ENCODE results near the gene DLG2. TPM values are rescaled to one million over a fixed set of nuclear protein-coding genes. Genes with fewer than 3 reads are reported as not detected.

DLG2 gene
- total RNA-seq, 1 experiment from 2014 or later, result 17.5 TPM

- no peak for TF ChIP-seq AFF4 (CRISPR knock-in tag; IDR thresholded peaks at IDR 0.05; ENCODE audit: borderline replicate concordance)
- TF ChIP-seq FOXJ3 (CRISPR knock-in tag; IDR thresholded peaks at IDR 0.05; ENCODE audit: borderline replicate concordance), result no peak
Observed at GRCh38 chr11:84825106-84825660, 802.0 kb downstream of the DLG2 start (continued).

- Mint-ChIP-seq H3K4me1 (no peaks in the 10 kb centered on the region; the same call in 1 of the 2 replicates), H3K27ac (no peak overlapping the region), H3K36me3 (no peaks in the 10 kb centered on the region), H3K27me3 (ENCODE audit: low read depth) (no peaks in the 10 kb centered on the region), H3K9me3 (no peaks in the 10 kb centered on the region), H3K4me3 (no peak overlapping the region)
- ATAC-seq, result no peak
- ChIA-PET POLR2A (no interaction called here), CTCF (interaction anchor here (1.6 kb wide), 1 partner anchor 75 kb away, joined by 6 read pairs; no protein-coding TSS in a partner anchor)
- no peak for DNase-seq (ENCODE audit: low spot score)
- TF ChIP-seq ZNF263 (CRISPR knock-in tag; IDR thresholded peaks at IDR 0.05; ENCODE audit: low read depth) (no peak), HMGXB4 (CRISPR knock-in tag; IDR thresholded peaks at IDR 0.05) (no peak), NFYB (CRISPR knock-in tag; conservative IDR thresholded peaks at IDR 0.05; ENCODE audit: low read depth) (no peak), ZNF423 (CRISPR knock-in tag; IDR thresholded peaks at IDR 0.05) (no peak), E2F4 (CRISPR knock-in tag; IDR thresholded peaks at IDR 0.05; ENCODE audit: borderline replicate concordance, low read depth) (no peak), SMAD4 (CRISPR knock-in tag; IDR thresholded peaks at IDR 0.05) (no peak), ZNF121 (CRISPR knock-in tag; IDR thresholded peaks at IDR 0.05) (no peak), JAZF1 (CRISPR knock-in tag; IDR thresholded peaks at IDR 0.05) (no peak), ESRRA (CRISPR knock-in tag; IDR thresholded peaks at IDR 0.05; ENCODE audit: borderline replicate concordance) (no peak), ZNF219 (CRISPR knock-in tag; IDR thresholded peaks at IDR 0.05; ENCODE audit: borderline replicate concordance) (no peak), ZBTB21 (CRISPR knock-in tag; IDR thresholded peaks at IDR 0.05; ENCODE audit: borderline replicate concordance) (no peak), ZNF138 (CRISPR knock-in tag; conservative IDR thresholded peaks at IDR 0.05) (no peak), SOX15 (CRISPR knock-in tag; IDR thresholded peaks at IDR 0.05) (no peak), ZMAT4 (CRISPR knock-in tag; IDR thresholded peaks at IDR 0.05) (no peak), FOXJ3 (CRISPR knock-in tag; IDR thresholded peaks at IDR 0.05; ENCODE audit: borderline replicate concordance) (no peak)
Observed at GRCh38 chr11:84824624-84825023, 802.5 kb downstream of the DLG2 start.

- DNase-seq (ENCODE audit: low spot score) (no peak), ATAC-seq (no peak; the same call in 1 of the 2 replicates)
- CTCF ChIA-PET, result no interaction called here
- H3K9me3 Mint-ChIP-seq, result no peaks in the 10 kb centered on the region
- no peak overlapping the region for H3K27ac Mint-ChIP-seq
- H3K36me3 Mint-ChIP-seq, result no peaks in the 10 kb centered on the region
- H3K4me3 Mint-ChIP-seq, result no peak overlapping the region
- H3K4me1 Mint-ChIP-seq, result peaks cover 7% of the 10 kb centered on the region
- POLR2A ChIA-PET, result no interaction called here
- no peaks in the 10 kb centered on the region for H3K27me3 Mint-ChIP-seq (ENCODE audit: low read depth)
- TF ChIP-seq GABPB1 (CRISPR knock-in tag; IDR thresholded peaks at IDR 0.05) (no peak), RORB (CRISPR knock-in tag; IDR thresholded peaks at IDR 0.05) (no peak), NFYB (CRISPR knock-in tag; conservative IDR thresholded peaks at IDR 0.05; ENCODE audit: low read depth) (no peak), ELF4 (CRISPR knock-in tag; IDR thresholded peaks at IDR 0.05; ENCODE audit: low read depth) (no peak), OVOL2 (CRISPR knock-in tag; IDR thresholded peaks at IDR 0.05; ENCODE audit: borderline replicate concordance) (no peak), CREM (CRISPR knock-in tag; IDR thresholded peaks at IDR 0.05) (no peak), CTCF (IDR thresholded peaks at IDR 0.05) (no peak), ZNF121 (CRISPR knock-in tag; IDR thresholded peaks at IDR 0.05) (no peak), ATF6 (CRISPR knock-in tag; IDR thresholded peaks at IDR 0.05) (no peak), EMX1 (CRISPR knock-in tag; IDR thresholded peaks at IDR 0.05) (no peak)
Observed at GRCh38 chr11:84819537-84819936, 807.6 kb downstream of the DLG2 start.

All from WTC11 (cell line).